HG03064 (cell line): ENCODE measurements around the gene GATAD2A.

Experiments used
- ATAC-seq: cut with Tn5 transposase; IDR thresholded peaks from one replicate; pipeline ENCODE4 v1.9.1; 2021; ENCODE audit warnings: low read depth; ENCODE audit not compliant: unreplicated experiment

The GATAD2A gene

DNA sequence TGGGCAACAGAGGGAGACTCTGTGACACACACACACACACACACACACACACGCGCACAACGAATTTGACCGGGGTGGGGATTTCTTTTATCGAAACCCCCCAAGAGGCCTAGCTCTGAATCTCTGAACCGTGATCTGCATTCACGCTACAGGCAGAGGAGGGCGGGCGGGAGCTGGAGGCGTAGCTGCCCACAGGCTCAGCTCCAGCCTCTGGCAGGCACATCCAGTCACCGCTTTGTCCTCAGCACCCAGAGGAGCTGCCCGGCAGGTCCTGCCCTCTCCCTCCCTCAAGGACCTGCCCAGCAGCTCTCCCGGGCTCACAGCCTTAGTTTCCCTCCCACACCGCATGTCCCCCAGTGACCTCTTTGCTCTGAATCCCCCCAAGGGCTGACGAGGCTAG is 152.6 kb downstream of the GATAD2A start:
- no peak for ATAC-seq
